ENCODE data around the gene AOPEP.

DNA sequence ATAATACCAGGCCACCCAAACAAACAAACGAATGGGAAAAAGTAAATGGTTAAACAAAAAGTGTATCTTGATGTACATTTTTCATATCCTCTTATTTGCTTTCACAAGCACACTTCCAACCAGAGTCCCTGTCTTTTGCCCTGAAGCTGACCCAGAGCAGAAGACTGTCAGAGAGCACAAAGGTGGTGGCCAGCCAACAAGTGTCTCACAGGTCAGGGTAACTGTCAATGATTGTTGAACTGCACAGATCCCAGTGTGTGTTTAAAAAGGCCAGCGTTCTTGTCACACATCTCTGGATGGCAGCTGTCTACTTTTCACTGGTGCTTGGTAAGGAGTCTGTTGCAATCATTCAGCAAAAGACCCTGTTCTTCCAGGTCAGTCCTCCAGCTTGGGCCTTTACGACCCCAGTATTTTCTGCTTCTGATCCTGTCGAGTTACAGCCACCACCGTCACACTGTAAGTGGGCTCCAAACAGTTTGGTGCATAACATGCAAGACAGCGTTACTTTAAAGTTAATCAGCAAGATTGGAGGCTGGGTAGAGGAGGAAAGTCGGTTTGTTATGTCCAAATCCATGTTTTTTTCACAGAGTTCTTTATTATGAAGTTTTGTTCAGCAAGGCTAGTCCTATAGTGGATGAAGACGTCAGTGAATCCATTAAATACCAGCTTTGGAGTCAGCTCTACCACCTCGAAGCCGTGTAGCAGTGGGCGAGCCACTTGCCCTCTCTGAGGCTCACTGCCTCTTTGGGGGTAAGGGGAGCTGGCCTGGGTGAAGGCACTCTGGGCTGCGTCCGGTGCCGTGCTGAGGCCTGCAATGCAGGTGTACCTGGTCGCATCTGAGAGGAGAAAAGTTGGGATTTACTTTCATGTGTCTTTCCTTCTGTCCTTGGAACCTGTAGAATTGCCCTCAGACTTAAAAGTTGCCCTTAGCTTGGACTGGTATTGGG, 265.7 kb downstream of the AOPEP start:
- TF ChIP-seq, protein P1, sequence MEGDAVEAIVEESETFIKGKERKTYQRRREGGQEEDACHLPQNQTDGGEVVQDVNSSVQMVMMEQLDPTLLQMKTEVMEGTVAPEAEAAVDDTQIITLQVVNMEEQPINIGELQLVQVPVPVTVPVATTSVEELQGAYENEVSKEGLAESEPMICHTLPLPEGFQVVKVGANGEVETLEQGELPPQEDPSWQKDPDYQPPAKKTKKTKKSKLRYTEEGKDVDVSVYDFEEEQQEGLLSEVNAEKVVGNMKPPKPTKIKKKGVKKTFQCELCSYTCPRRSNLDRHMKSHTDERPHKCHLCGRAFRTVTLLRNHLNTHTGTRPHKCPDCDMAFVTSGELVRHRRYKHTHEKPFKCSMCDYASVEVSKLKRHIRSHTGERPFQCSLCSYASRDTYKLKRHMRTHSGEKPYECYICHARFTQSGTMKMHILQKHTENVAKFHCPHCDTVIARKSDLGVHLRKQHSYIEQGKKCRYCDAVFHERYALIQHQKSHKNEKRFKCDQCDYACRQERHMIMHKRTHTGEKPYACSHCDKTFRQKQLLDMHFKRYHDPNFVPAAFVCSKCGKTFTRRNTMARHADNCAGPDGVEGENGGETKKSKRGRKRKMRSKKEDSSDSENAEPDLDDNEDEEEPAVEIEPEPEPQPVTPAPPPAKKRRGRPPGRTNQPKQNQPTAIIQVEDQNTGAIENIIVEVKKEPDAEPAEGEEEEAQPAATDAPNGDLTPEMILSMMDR (IDR thresholded peaks at IDR 0.05; ENCODE audit: low read length): no peak
- TF ChIP-seq EZH2 (optimal IDR thresholded peaks at IDR 0.05; ENCODE audit: low read depth, low read length): no peak

Data from MM.1S (cell line).